Activated CD4-positive, alpha-beta T cell treated with anti-CD3 and anti-CD28 coated beads, Interleukin-2, amount 50 U/mL, for 24 hours (primary cell): ENCODE data around the gene ZCCHC3.
"Not testable (repeated sequence)": the region's sequence is repeated elsewhere in the genome, so short reads cannot be mapped to it uniquely, and the experiment has no call there.

Source experiments
- DNase-seq, 2 donors: peaks; one replicate each; pipeline ENCODE4 v3.0.0-alpha.2; 2020; ENCODE audit warnings: low read depth in 1 of 2, low spot score in 1 of 2

The ZCCHC3 gene

GRCh38 chr20:312866-313265 lies 15.5 kb downstream of the ZCCHC3 start:
- DNase-seq: no peak

- DNase-seq: no peak
Measured at GRCh38 chr20:313402-313801, 16.0 kb downstream of the ZCCHC3 start.

- DNase-seq: no peak
Measured at GRCh38 chr20:313948-314347, 16.6 kb downstream of the ZCCHC3 start.

GRCh38 chr20:316316-317068 lies 19.1 kb downstream of the ZCCHC3 start:
- no peak for DNase-seq

- DNase-seq: peak; percentile 81 to 85
Measured at GRCh38 chr20:324177-325044, 27.0 kb downstream of the ZCCHC3 start.

GRCh38 chr20:325045-325888 lies 27.9 kb downstream of the ZCCHC3 start, which contains the start of gene SOX12:
SOX12 (plus strand) TSS chr20:325552; CDS start chr20:325925, 373 bp downstream.
- DNase-seq: peak; percentile 91 to 92

- DNase-seq: peak in 1 of 2 donors; percentile 21
Measured at GRCh38 chr20:325889-326644, 28.7 kb downstream of the ZCCHC3 start.

- DNase-seq: no peak
Measured at GRCh38 chr20:326645-327185, 29.3 kb downstream of the ZCCHC3 start.

GRCh38 chr20:327186-328026 lies 30.0 kb downstream of the ZCCHC3 start:
- peak in 1 of 2 donors; percentile 36 for DNase-seq

GRCh38 chr20:328027-328974 lies 30.9 kb downstream of the ZCCHC3 start:
- DNase-seq: no peak

- DNase-seq: no peak
Measured at GRCh38 chr20:328975-329695, 31.8 kb downstream of the ZCCHC3 start.

- no peak for DNase-seq
Measured at GRCh38 chr20:329851-330232, 32.5 kb downstream of the ZCCHC3 start.

GRCh38 chr20:330233-331149 lies 33.1 kb downstream of the ZCCHC3 start:
- DNase-seq: peak in 1 of 2 donors; percentile 54

- no peak for DNase-seq
Measured at GRCh38 chr20:334578-334977, 37.2 kb downstream of the ZCCHC3 start.

- not testable (repeated sequence) for DNase-seq
Measured at GRCh38 chr20:336040-336439, 38.7 kb downstream of the ZCCHC3 start.

- no peak for DNase-seq
Measured at GRCh38 chr20:341682-342081, 44.3 kb downstream of the ZCCHC3 start.
